HepG2 (cell line): ENCODE measurements around the gene SRP68. TPM values are rescaled to one million over a fixed set of nuclear protein-coding genes. Genes with fewer than 3 reads are reported as not detected.
A peak's percentile ranks its signal among the peaks of the same experiment; 100 is the strongest.

Source experiments
- ATAC-seq: fragments of 200-7000 bp; cut with Tn5 transposase; 3 replicates; pipeline ENCODE4 v1.9.1; 2020; ENCODE audit warnings: mild to moderate bottlenecking, moderate library complexity
- BruUV-seq: library from RNA; stranded (reverse); fragments of 400-500 nt; replicated peaks from 2 replicates; lab custom pipeline; 2021; lab: Mats Ljungman, UMichigan
- CTCF ChIA-PET: fragments of 300-600 bp; formaldehyde crosslinking; extraction: SDS; loops from one replicate; lab custom pipeline; 2021; ENCODE audit warnings: low total read pairs, inconsistent platforms, low intra/inter-chr PET ratio; lab: Yijun Ruan, JAX
- POLR2A ChIA-PET: fragments of 350-600 bp; sonication (Branson Sonifier 250); formaldehyde crosslinking; loops from one replicate; lab custom pipeline; 2020; ENCODE audit warnings: antibody characterized with exemption, inconsistent platforms; lab: Yijun Ruan, JAX
- DNase-seq: peaks from one replicate; pipeline ENCODE4 v3.0.0-alpha.2; 2015; ENCODE audit warnings: low spot score
- FAIRE-seq: peaks from 3 replicates; lab custom pipeline; 2011; peaks lifted over from hg19 to GRCh38; lab: Jason Lieb, UNC
- H2AFZ ChIP-seq: one replicate; pipeline ENCODE4 v1.6.1; 2011; ENCODE audit warnings: low read length, inconsistent platforms
- H3K27ac ChIP-seq: fragments of 300-600 bp; 3 replicates; pipeline ENCODE4 v1.8.0; 2011; ENCODE audit warnings: mixed run types, mild to moderate bottlenecking, mixed read lengths, low read length, inconsistent platforms; ENCODE audit not compliant: insufficient read depth; ENCODE audit errors: extremely low read length
- H3K27me3 ChIP-seq, 2 experiments: fragments of 200-600 bp in 1 of 2; 2 replicates in 1 of 2; 3 replicates in 1 of 2; pipeline versions ENCODE4 v1.6.0 to v1.8.0; 2011; ENCODE audit warnings: low read length in 2 of 2, mild to moderate bottlenecking in 2 of 2, moderate library complexity in 2 of 2, inconsistent platforms in 1 of 2; ENCODE audit not compliant: insufficient read depth in 2 of 2, control insufficient read depth in 1 of 2
- H3K36me3 ChIP-seq, 2 experiments: fragments of 200-600 bp in 1 of 2; replicated peaks in 1 of 2; 2 replicates in 1 of 2; 3 replicates in 1 of 2; pipeline versions ENCODE4 v1.5.1 to v1.8.0; 2011; ENCODE audit warnings: low read length in 2 of 2, inconsistent platforms in 1 of 2; ENCODE audit not compliant: insufficient read depth in 2 of 2, control insufficient read depth in 1 of 2
- H3K4me1 ChIP-seq: 2 replicates; pipeline ENCODE4 v1.5.1; 2012; ENCODE audit warnings: low read length, inconsistent platforms; ENCODE audit not compliant: insufficient read depth
- H3K4me2 ChIP-seq: 2 replicates; pipeline ENCODE4 v1.6.0; 2011; ENCODE audit warnings: low read depth, low read length, inconsistent platforms
- H3K4me3 ChIP-seq, 3 experiments: fragments of 200-600 bp in 1 of 3; sonication (generic), shearing (Covaris generic) in 1 of 3; replicated peaks in 1 of 3; 2 replicates each; pipeline ENCODE4 v1.5.1; 2011 to 2016; ENCODE audit warnings: low read length in 3 of 3, inconsistent platforms in 2 of 3, low read depth in 2 of 3, mild to moderate bottlenecking in 2 of 3, control low read depth in 1 of 3, mixed read lengths in 1 of 3; ENCODE audit not compliant: insufficient read depth in 1 of 3
- H3K79me2 ChIP-seq: one replicate; pipeline ENCODE4 v1.6.1; 2011; ENCODE audit warnings: low read length, inconsistent platforms; ENCODE audit not compliant: insufficient read depth
- H3K9ac ChIP-seq: 2 replicates; pipeline ENCODE4 v1.6.0; 2011; ENCODE audit warnings: mild to moderate bottlenecking, low read depth, low read length, inconsistent platforms; ENCODE audit not compliant: insufficient read depth
- H3K9me3 ChIP-seq: 2 replicates; pipeline ENCODE4 v1.5.1; 2012; ENCODE audit warnings: mild to moderate bottlenecking, low read length
- H4K20me1 ChIP-seq: 2 replicates; pipeline ENCODE4 v1.6.0; 2011; ENCODE audit warnings: inconsistent platforms, mild to moderate bottlenecking, low read length, moderate library complexity; ENCODE audit not compliant: insufficient read depth
- CCDC6 ChIP-seq: sonication (generic); formaldehyde crosslinking; IDR thresholded peaks from 2 replicates; pipeline ENCODE4 v1.8.1; 2022; ENCODE audit warnings: mild to moderate bottlenecking, missing genetic modification reagents, moderate library complexity
- GLI4 ChIP-seq: sonication (generic); formaldehyde crosslinking; IDR thresholded peaks from 2 replicates; pipeline ENCODE4 v1.5.1; 2020; ENCODE audit warnings: missing genetic modification reagents, mild to moderate bottlenecking, moderate library complexity, borderline replicate concordance
- HES4 ChIP-seq: sonication (generic); formaldehyde crosslinking; IDR thresholded peaks from 2 replicates; pipeline ENCODE4 v1.9.0; 2021; ENCODE audit warnings: mild to moderate bottlenecking, missing genetic modification reagents, borderline replicate concordance
- HNRNPK ChIP-seq: fragments of 200-400 bp; formaldehyde crosslinking; IDR thresholded peaks from 2 replicates; pipeline ENCODE4 v1.6.1; 2018; ENCODE audit warnings: low read length, low read depth, moderate library complexity, mild to moderate bottlenecking; ENCODE audit not compliant: poor library complexity, severe bottlenecking
- HOXD1 ChIP-seq: sonication (generic); formaldehyde crosslinking; IDR thresholded peaks from 2 replicates; pipeline ENCODE4 v1.5.0; 2020; ENCODE audit warnings: missing genetic modification reagents
- RBM39 ChIP-seq: fragments of 200-400 bp; formaldehyde crosslinking; IDR thresholded peaks from one replicate; pipeline ENCODE4 v1.6.1; 2018; ENCODE audit warnings: antibody characterized with exemption, mild to moderate bottlenecking, low read depth, low read length; ENCODE audit not compliant: poor library complexity, severe bottlenecking
- YY1 ChIP-seq: IDR thresholded peaks from 2 replicates; pipeline ENCODE4 v1.6.1; 2011; ENCODE audit warnings: low read length, low read depth, moderate library complexity, mild to moderate bottlenecking; ENCODE audit not compliant: insufficient read depth, insufficient replicate concordance
- ZBTB7B ChIP-seq: sonication (generic); formaldehyde crosslinking; IDR thresholded peaks from 2 replicates; pipeline ENCODE4 v1.4.0; 2020; ENCODE audit warnings: missing genetic modification reagents
- ZNF207 ChIP-seq: fragments of 450-650 bp; IDR thresholded peaks from 2 replicates; pipeline ENCODE4 v1.6.1; 2016; ENCODE audit warnings: antibody characterized with exemption, borderline replicate concordance
- ZNF235 ChIP-seq: sonication (generic); formaldehyde crosslinking; IDR thresholded peaks from 2 replicates; pipeline ENCODE4 v1.8.1; 2023; ENCODE audit warnings: mild to moderate bottlenecking, missing genetic modification reagents, borderline replicate concordance
- ZNF451 ChIP-seq: sonication (generic); formaldehyde crosslinking; IDR thresholded peaks from 2 replicates; pipeline ENCODE4 v1.5.0; 2020; ENCODE audit warnings: mild to moderate bottlenecking, missing genetic modification reagents
- ZNF598 ChIP-seq: sonication (generic); formaldehyde crosslinking; IDR thresholded peaks from 2 replicates; pipeline ENCODE4 v1.5.1; 2020; ENCODE audit warnings: mild to moderate bottlenecking, missing genetic modification reagents, borderline replicate concordance
- WGBS: methylation state at CpG from one replicate; pipeline ENCODE4 v1.1.6; 2017; ENCODE audit warnings: low lambda C conversion rate; 5-methylcytosine and 5-hydroxymethylcytosine counted together
- in situ Hi-C: cut with HindIII; loops from 2 replicates; pipeline ENCODE4 v1.10.0; 2017; ENCODE audit warnings: low pct_unique_long_range_greater_than_20kb; ENCODE audit not compliant: extremely low pct_ligation_motif_present
- intact Hi-C: fragments of 100-400 bp; cut with micrococcal nuclease; formaldehyde crosslinking; loops from one replicate; pipeline ENCODE4 v1.10.0; 2022; ENCODE audit not compliant: unreplicated experiment
- polyA plus RNA-seq, 8 experiments: library from polyadenylated mRNA; depleted of rRNA in 3 of 8; stranded (reverse) in 7 of 8; unstranded in 1 of 8; fragments of >200 nt; fragmentation: Illumina TruSeq in 4 of 8; extraction: Trizol in 4 of 8; gene quantifications; 2 replicates each; pipeline versions ENCODE4 v1.2.1 to v1.2.3, GENCODE V29; 2011 to 2016; ENCODE audit warnings: low read depth in 4 of 8, missing spikeins in 1 of 8, mixed read lengths in 1 of 8; ENCODE audit not compliant: insufficient read depth in 1 of 8
- total RNA-seq, 5 experiments: library from RNA; depleted of rRNA; stranded (reverse); fragments of >200 nt; fragmentation: Illumina TruSeq; extraction: Trizol; gene quantifications; 2 replicates each; pipeline ENCODE4 v1.2.3, GENCODE V29; 2016; ENCODE audit warnings: low read depth in 1 of 5
- TF ChIP-seq, protein P1 (sequence below): sonication (generic); formaldehyde crosslinking; conservative IDR thresholded peaks from 2 replicates; pipeline ENCODE4 v1.8.0; 2022; ENCODE audit warnings: low read depth, missing genetic modification reagents
- TF ChIP-seq, protein P2 (sequence below): sonication (generic); formaldehyde crosslinking; IDR thresholded peaks from 2 replicates; pipeline ENCODE4 v1.4.0; 2020; ENCODE audit warnings: mild to moderate bottlenecking, missing genetic modification reagents
- TF ChIP-seq, protein P3 (sequence below): sonication (generic); formaldehyde crosslinking; IDR thresholded peaks from 2 replicates; pipeline ENCODE4 v1.5.0; 2020; ENCODE audit warnings: mild to moderate bottlenecking, missing genetic modification reagents, moderate library complexity
- TF ChIP-seq, protein P4 (sequence below): sonication (generic); formaldehyde crosslinking; IDR thresholded peaks from 2 replicates; pipeline ENCODE4 v1.5.0; 2020; ENCODE audit warnings: mild to moderate bottlenecking, missing genetic modification reagents

Gene SRP68
- total and polyA plus RNA-seq, 2 of the 13 experiments (the other 11 are each of a cell fraction or from before 2014, with no cell fraction given) = 39.8 to 74.3 TPM

DNA sequence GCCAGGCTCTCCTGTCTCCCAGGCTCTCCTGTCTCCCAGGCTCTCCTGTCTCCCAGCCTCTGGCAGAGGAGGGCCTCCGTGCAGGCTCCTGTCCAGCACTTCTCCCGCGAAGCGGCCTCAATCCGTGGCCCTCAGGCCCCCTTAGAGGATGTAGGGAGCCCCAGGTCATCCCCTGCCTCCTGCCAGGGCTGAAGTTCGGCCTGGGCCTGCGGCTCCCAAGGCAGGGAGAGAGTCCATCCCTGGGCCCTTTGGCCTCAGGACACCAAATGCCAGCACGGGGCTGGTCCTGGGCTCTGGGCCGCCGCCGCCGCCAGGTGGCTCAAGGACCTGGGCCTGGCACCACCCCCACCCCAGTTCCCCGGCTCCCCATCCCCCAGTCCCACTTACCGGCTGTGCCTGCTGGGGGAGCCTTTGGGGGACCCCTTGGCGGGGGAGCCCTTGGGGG is 45.6 kb downstream of the SRP68 start:
- Histone ChIP-seq H3K4me1 (peaks cover 52% of the 10 kb centered on the region), H3K9me3 (no peaks in the 10 kb centered on the region), H3K36me3 (peaks cover 1 to 9% of the 10 kb centered on the region in 2 experiments; a peak in 3 of 5 replicates), H3K9ac (peak overlapping the region; percentile 61), H3K27me3 (no peaks in the 10 kb centered on the region; a peak in 1 of 5 replicates), H3K4me2 (peak overlapping the region; percentile 95), H2AFZ (peak overlapping the region; percentile 33), H3K79me2 (no peaks in the 10 kb centered on the region), H4K20me1 (no peaks in the 10 kb centered on the region), H3K4me3 (peak overlapping the region; percentile 65 to 83 (median 69)), H3K27ac (peak overlapping the region; percentile 69)
- intact Hi-C loops (no loop called here), in situ Hi-C loops (no loop called here)
- CTCF ChIA-PET = no interaction called here
- DNase-seq = no peak
- peak; percentile 72 for ATAC-seq
- no TSS peak for BruUV-seq
- no peak for FAIRE-seq
- 5% methylated on average over 3 of the region's 15 CpGs for WGBS
- POLR2A ChIA-PET = interaction anchor here (0.7 to 1.9 kb wide), 5 partner anchors 12 to 247 kb away, joined by 3 to 5 read pairs (median 3); partner anchors contain the start of genes EXOC7 and SRP68
- TF ChIP-seq YY1 (peak; percentile 36), ZNF207 (no peak), ZNF598 (CRISPR knock-in tag) (0 out of 2 replicates have a peak, but pooled peaks have one; percentile 40), HOXD1 (peak; percentile 1; the same call in 1 of the 2 replicates), ZNF451 (CRISPR knock-in tag) (0 out of 2 replicates have a peak, but pooled peaks have one; percentile 6), RBM39 (peak; percentile 25), ZNF235 (CRISPR knock-in tag) (0 out of 2 replicates have a peak, but pooled peaks have one; percentile 30), CCDC6 (0 out of 2 replicates have a peak, but pooled peaks have one; percentile 9), HES4 (CRISPR knock-in tag) (peak; percentile 39; the same call in 1 of the 2 replicates), ZBTB7B (CRISPR knock-in tag) (no peak), HNRNPK (peak; percentile 32), GLI4 (CRISPR knock-in tag) (peak; percentile 68; the same call in 1 of the 2 replicates)
- TF ChIP-seq, protein P1, sequence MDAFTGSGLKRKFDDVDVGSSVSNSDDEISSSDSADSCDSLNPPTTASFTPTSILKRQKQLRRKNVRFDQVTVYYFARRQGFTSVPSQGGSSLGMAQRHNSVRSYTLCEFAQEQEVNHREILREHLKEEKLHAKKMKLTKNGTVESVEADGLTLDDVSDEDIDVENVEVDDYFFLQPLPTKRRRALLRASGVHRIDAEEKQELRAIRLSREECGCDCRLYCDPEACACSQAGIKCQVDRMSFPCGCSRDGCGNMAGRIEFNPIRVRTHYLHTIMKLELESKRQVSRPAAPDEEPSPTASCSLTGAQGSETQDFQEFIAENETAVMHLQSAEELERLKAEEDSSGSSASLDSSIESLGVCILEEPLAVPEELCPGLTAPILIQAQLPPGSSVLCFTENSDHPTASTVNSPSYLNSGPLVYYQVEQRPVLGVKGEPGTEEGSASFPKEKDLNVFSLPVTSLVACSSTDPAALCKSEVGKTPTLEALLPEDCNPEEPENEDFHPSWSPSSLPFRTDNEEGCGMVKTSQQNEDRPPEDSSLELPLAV (CRISPR knock-in tag) = no peak
- TF ChIP-seq, protein P2, sequence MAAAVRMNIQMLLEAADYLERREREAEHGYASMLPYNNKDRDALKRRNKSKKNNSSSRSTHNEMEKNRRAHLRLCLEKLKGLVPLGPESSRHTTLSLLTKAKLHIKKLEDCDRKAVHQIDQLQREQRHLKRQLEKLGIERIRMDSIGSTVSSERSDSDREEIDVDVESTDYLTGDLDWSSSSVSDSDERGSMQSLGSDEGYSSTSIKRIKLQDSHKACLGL (CRISPR knock-in tag) = peak; percentile 60
- TF ChIP-seq, protein P3, sequence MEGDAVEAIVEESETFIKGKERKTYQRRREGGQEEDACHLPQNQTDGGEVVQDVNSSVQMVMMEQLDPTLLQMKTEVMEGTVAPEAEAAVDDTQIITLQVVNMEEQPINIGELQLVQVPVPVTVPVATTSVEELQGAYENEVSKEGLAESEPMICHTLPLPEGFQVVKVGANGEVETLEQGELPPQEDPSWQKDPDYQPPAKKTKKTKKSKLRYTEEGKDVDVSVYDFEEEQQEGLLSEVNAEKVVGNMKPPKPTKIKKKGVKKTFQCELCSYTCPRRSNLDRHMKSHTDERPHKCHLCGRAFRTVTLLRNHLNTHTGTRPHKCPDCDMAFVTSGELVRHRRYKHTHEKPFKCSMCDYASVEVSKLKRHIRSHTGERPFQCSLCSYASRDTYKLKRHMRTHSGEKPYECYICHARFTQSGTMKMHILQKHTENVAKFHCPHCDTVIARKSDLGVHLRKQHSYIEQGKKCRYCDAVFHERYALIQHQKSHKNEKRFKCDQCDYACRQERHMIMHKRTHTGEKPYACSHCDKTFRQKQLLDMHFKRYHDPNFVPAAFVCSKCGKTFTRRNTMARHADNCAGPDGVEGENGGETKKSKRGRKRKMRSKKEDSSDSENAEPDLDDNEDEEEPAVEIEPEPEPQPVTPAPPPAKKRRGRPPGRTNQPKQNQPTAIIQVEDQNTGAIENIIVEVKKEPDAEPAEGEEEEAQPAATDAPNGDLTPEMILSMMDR (CRISPR knock-in tag) = peak; percentile 29
- TF ChIP-seq, protein P4, sequence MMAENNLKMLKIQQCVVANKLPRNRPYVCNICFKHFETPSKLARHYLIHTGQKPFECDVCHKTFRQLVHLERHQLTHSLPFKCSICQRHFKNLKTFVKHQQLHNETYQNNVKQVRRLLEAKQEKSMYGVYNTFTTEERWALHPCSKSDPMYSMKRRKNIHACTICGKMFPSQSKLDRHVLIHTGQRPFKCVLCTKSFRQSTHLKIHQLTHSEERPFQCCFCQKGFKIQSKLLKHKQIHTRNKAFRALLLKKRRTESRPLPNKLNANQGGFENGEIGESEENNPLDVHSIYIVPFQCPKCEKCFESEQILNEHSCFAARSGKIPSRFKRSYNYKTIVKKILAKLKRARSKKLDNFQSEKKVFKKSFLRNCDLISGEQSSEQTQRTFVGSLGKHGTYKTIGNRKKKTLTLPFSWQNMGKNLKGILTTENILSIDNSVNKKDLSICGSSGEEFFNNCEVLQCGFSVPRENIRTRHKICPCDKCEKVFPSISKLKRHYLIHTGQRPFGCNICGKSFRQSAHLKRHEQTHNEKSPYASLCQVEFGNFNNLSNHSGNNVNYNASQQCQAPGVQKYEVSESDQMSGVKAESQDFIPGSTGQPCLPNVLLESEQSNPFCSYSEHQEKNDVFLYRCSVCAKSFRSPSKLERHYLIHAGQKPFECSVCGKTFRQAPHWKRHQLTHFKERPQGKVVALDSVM (CRISPR knock-in tag) = peak; percentile 38; the same call in 1 of the 2 replicates
